NT2/D1 (cell line): Measurements from ENCODE around the gene USP17L29.
"Not testable (repeated sequence)": the region's sequence is repeated elsewhere in the genome, so short reads cannot be mapped to it uniquely, and the experiment has no call there.

Source experiments
- SUZ12 ChIP-seq: IDR thresholded peaks from 2 replicates; pipeline ENCODE4 v1.6.1; 2011; ENCODE audit not compliant: insufficient read length, insufficient read depth; ENCODE audit errors: extremely low read depth
- YY1 ChIP-seq: IDR thresholded peaks from 2 replicates; pipeline ENCODE4 v1.6.1; 2011; ENCODE audit not compliant: insufficient read length, insufficient read depth
- ZNF274 ChIP-seq: IDR thresholded peaks from 2 replicates; pipeline ENCODE4 v1.6.1; 2011; ENCODE audit warnings: mild to moderate bottlenecking, low read depth, low read length

GRCh38 chr4:9353338-9353737 lies at the start of gene USP17L29:
- not testable (repeated sequence) for TF ChIP-seq SUZ12, YY1, ZNF274
